AG09309 (cell line): ENCODE results near the gene GLRX2.

Experiments used
- DNase-seq: peaks from one replicate; pipeline ENCODE4 v3.0.0-alpha.2; 2010; ENCODE audit warnings: low read depth
- H3K4me3 ChIP-seq: 2 replicates; pipeline ENCODE4 v1.5.1; 2011; ENCODE audit warnings: mild to moderate bottlenecking, low read depth, low read length, moderate library complexity; ENCODE audit not compliant: control insufficient read depth
- TF ChIP-seq, protein P1 (sequence below): IDR thresholded peaks from 2 replicates; pipeline ENCODE4 v1.5.1; 2011; ENCODE audit warnings: mild to moderate bottlenecking, low read depth, low read length, inconsistent platforms; ENCODE audit not compliant: insufficient read depth, control insufficient read depth; ENCODE audit errors: missing control alignments

The GLRX2 gene

GRCh38 chr1:193105821-193106177 is 585 bp upstream of the GLRX2 start:
- TF ChIP-seq, protein P1, sequence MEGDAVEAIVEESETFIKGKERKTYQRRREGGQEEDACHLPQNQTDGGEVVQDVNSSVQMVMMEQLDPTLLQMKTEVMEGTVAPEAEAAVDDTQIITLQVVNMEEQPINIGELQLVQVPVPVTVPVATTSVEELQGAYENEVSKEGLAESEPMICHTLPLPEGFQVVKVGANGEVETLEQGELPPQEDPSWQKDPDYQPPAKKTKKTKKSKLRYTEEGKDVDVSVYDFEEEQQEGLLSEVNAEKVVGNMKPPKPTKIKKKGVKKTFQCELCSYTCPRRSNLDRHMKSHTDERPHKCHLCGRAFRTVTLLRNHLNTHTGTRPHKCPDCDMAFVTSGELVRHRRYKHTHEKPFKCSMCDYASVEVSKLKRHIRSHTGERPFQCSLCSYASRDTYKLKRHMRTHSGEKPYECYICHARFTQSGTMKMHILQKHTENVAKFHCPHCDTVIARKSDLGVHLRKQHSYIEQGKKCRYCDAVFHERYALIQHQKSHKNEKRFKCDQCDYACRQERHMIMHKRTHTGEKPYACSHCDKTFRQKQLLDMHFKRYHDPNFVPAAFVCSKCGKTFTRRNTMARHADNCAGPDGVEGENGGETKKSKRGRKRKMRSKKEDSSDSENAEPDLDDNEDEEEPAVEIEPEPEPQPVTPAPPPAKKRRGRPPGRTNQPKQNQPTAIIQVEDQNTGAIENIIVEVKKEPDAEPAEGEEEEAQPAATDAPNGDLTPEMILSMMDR, result no peak
- peak overlapping the region; percentile 59 for H3K4me3 ChIP-seq
- DNase-seq, result no peak

- no peak for DNase-seq
- TF ChIP-seq, protein P1, result no peak
Observed at GRCh38 chr1:193104502-193104906, 710 bp downstream of the GLRX2 start.

DNA sequence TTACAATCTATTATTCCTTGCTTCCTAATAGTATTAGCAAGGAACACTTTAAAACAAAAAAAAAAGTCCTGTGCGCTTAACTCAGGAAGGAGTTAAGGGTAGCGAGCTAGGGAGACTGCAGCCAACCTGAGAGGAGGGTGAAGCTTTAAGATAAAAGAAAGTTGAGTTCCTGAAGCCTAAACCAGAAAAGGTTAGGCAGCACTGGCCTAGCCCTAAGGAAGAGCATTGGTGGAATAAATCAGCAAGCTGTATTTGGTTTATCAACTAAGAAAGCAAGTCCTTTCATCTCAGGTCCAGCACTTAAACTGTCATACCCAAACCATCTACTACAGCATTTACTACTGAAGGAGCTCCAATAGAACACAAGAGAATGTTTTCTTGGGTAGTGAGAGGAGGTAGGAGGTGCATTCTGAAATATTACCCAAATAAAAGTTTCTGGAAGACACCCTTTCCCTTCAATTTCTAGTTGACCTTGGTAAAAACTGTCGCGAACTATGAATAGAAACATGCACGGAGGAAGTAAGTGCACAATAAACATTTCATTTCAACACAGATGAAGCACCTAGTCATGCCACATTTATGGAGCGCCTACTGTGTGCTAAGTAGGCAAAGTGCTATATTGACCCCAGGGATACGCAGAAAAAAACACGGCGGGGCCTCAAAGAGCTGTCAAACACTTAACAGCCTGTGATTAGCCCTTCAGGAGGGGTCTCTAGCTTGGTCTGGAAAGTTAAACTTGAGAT is 1.3 kb downstream of the GLRX2 start:
- TF ChIP-seq, protein P1, result no peak
- DNase-seq, result no peak
- H3K4me3 ChIP-seq, result peak overlapping the region; percentile 59

More at GRCh38 chr1:193104502-193104906, 710 bp downstream of the GLRX2 start:
- H3K4me3 ChIP-seq, result peak overlapping the region; percentile 59

- no peak overlapping the region for H3K4me3 ChIP-seq
- DNase-seq, result no peak
- TF ChIP-seq, protein P1, result no peak
Observed at GRCh38 chr1:193102662-193103061, 2.6 kb downstream of the GLRX2 start.

GRCh38 chr1:193094112-193094511 is 11.1 kb downstream of the GLRX2 start:
- no peak for DNase-seq

DNA sequence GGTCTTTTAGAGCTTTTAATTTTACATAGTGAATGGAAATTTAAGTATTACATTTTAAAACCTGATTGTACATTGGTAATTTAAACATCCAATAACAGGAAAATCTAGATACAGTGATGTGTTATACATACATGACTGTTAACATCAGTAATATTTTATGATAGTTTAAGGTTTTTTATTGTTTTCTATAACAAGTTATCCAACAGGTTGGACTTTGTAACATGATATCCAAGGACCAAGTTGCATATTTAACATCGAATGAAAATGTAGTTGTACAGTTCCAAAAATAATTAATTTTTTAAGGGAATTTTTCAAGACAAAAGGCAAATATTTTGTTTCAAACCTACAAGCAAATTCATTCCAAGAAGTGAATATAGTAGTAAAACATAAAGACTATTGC is 14.3 kb downstream of the GLRX2 start:
- H3K4me3 ChIP-seq, result no peak overlapping the region
- TF ChIP-seq, protein P1, result no peak
- DNase-seq, result no peak

More at GRCh38 chr1:193094112-193094511, 11.1 kb downstream of the GLRX2 start:
- H3K4me3 ChIP-seq, result no peak overlapping the region
- TF ChIP-seq, protein P1, result no peak
